GM04504 (cell line): ENCODE results near the gene KRT4.

Source experiments
- DNase-seq: peaks from one replicate; pipeline ENCODE4 v3.0.0-alpha.2; 2012; ENCODE audit warnings: low read depth

The KRT4 gene

GRCh38 chr12:52821826-52822660 lies 8.1 kb upstream of the KRT4 start:
- DNase-seq = no peak

GRCh38 chr12:52821071-52821730 lies 7.3 kb upstream of the KRT4 start:
- no peak for DNase-seq

GRCh38 chr12:52820521-52820920 lies 6.6 kb upstream of the KRT4 start:
- DNase-seq = no peak

- no peak for DNase-seq
These were observed 6.0 kb upstream of the KRT4 start for GRCh38 chr12:52819731-52820510.

- DNase-seq = no peak
These were observed 5.0 kb upstream of the KRT4 start for GRCh38 chr12:52818887-52819420.

GRCh38 chr12:52818388-52818787 lies 4.5 kb upstream of the KRT4 start:
- no peak for DNase-seq

GRCh38 chr12:52817699-52818238 lies 3.9 kb upstream of the KRT4 start:
- no peak for DNase-seq

GRCh38 chr12:52817003-52817698 lies 3.2 kb upstream of the KRT4 start:
- no peak for DNase-seq

GRCh38 chr12:52815676-52816588 lies 2.0 kb upstream of the KRT4 start:
- no peak for DNase-seq

GRCh38 chr12:52815161-52815560 lies 1.2 kb upstream of the KRT4 start:
- DNase-seq = no peak

- DNase-seq = no peak
These were observed 817 bp upstream of the KRT4 start for GRCh38 chr12:52814710-52815155.

GRCh38 chr12:52813203-52813819 lies 605 bp downstream of the KRT4 start:
- no peak for DNase-seq

GRCh38 chr12:52812749-52813148 lies 1.2 kb downstream of the KRT4 start:
- no peak for DNase-seq

GRCh38 chr12:52812073-52812400 lies 1.9 kb downstream of the KRT4 start:
- no peak for DNase-seq

- DNase-seq = no peak
These were observed 2.5 kb downstream of the KRT4 start for GRCh38 chr12:52811191-52812072.

GRCh38 chr12:52810554-52810953 lies 3.4 kb downstream of the KRT4 start:
- no peak for DNase-seq

- DNase-seq = no peak
These were observed 4.8 kb downstream of the KRT4 start for GRCh38 chr12:52809166-52809565.

GRCh38 chr12:52808573-52809160 lies 5.2 kb downstream of the KRT4 start:
- no peak for DNase-seq
